Upper lobe of left lung (tissue), 4 donors: ENCODE data around the gene PDGFC.

Experiments used
- CTCF ChIP-seq, 6 experiments: fragments of 450-650 bp in 4 of 6; fragments of 200-600 bp in 2 of 6; sonication (generic) in 2 of 6; IDR thresholded peaks; one replicate each; pipeline ENCODE4 v1.5.1; 2016 to 2019; ENCODE audit warnings: antibody characterized with exemption in 6 of 6
- EP300 ChIP-seq, 4 donors: sonication (generic); formaldehyde crosslinking; IDR thresholded peaks; one replicate each; pipeline ENCODE4 v1.5.1; 2017; ENCODE audit warnings: antibody characterized with exemption in 4 of 4, control low read depth in 2 of 4
- POLR2A ChIP-seq, 4 donors: fragments of 450-650 bp; IDR thresholded peaks; one replicate each; pipeline ENCODE4 v1.5.1; 2016 to 2017; ENCODE audit warnings: antibody characterized with exemption in 4 of 4, mild to moderate bottlenecking in 2 of 4
- POLR2AphosphoS5 ChIP-seq, 2 donors: sonication (generic); formaldehyde crosslinking; IDR thresholded peaks; one replicate each; pipeline ENCODE4 v1.5.1; 2017; ENCODE audit warnings: antibody characterized with exemption in 2 of 2

- TF ChIP-seq POLR2A (IDR thresholded peaks at IDR 0.05) (no peak), EP300 (IDR thresholded peaks at IDR 0.05) (no peak), CTCF (IDR thresholded peaks at IDR 0.05) (no peak), POLR2AphosphoS5 (IDR thresholded peaks at IDR 0.05) (no peak)
Measured at GRCh38 chr4:156733582-156733981, 238.0 kb downstream of the PDGFC start.
